OCI-LY7 (cell line): ENCODE data around the gene SPATA25. TPM values are rescaled to one million over a fixed set of nuclear protein-coding genes. Genes with fewer than 3 reads are reported as not detected.

Source experiments
- BruUV-seq: library from RNA; stranded (reverse); fragments of 400-500 nt; replicated peaks from 2 replicates; lab custom pipeline; 2021; lab: Mats Ljungman, UMichigan
- CTCF ChIA-PET: fragments of 300-600 bp; sonication (Branson Sonifier 250); formaldehyde crosslinking; loops from one replicate; lab custom pipeline; 2022; ENCODE audit warnings: antibody characterized with exemption; ENCODE audit not compliant: unreplicated experiment; lab: Charles Lee
- POLR2A ChIA-PET: fragments of 300-600 bp; sonication (Branson Sonifier 250); formaldehyde crosslinking; loops from one replicate; lab custom pipeline; 2022; ENCODE audit warnings: antibody characterized with exemption; lab: Charles Lee
- DNase-seq: peaks from one replicate; pipeline ENCODE4 v3.0.0-alpha.2; 2015; ENCODE audit warnings: low spot score
- H2AFZ ChIP-seq: fragments of 200-600 bp; sonication (generic), shearing (Covaris generic); 2 replicates; pipeline ENCODE4 v1.6.1; 2014; ENCODE audit warnings: mild to moderate bottlenecking, antibody characterized with exemption, low read length, moderate library complexity
- H3K27ac ChIP-seq: fragments of 200-600 bp; sonication (generic); 2 replicates; pipeline ENCODE4 v1.5.1; 2014; ENCODE audit warnings: mixed run types, low read depth, mild to moderate bottlenecking, moderate library complexity, low read length, inconsistent platforms; ENCODE audit not compliant: poor library complexity, severe bottlenecking
- H3K36me3 ChIP-seq: fragments of 200-600 bp; sonication (generic); 2 replicates; pipeline ENCODE4 v1.6.1; 2014; ENCODE audit warnings: mild to moderate bottlenecking, antibody characterized with exemption, low read length, moderate library complexity, mixed read lengths; ENCODE audit not compliant: insufficient read depth
- H3K4me1 ChIP-seq: fragments of 200-600 bp; sonication (generic); 2 replicates; pipeline ENCODE4 v1.5.1; 2014; ENCODE audit warnings: mild to moderate bottlenecking, low read length; ENCODE audit not compliant: insufficient read depth, poor library complexity, severe bottlenecking
- H3K4me2 ChIP-seq: fragments of 200-600 bp; sonication (generic); 2 replicates; pipeline ENCODE4 v1.6.1; 2014; ENCODE audit warnings: mild to moderate bottlenecking, low read length
- H3K4me3 ChIP-seq: fragments of 200-600 bp; sonication (generic); 2 replicates; pipeline ENCODE4 v1.5.1; 2014; ENCODE audit warnings: mild to moderate bottlenecking, low read depth, low read length; ENCODE audit not compliant: poor library complexity, severe bottlenecking
- H3K79me2 ChIP-seq: fragments of 200-600 bp; sonication (generic); 2 replicates; pipeline ENCODE4 v1.6.1; 2016; ENCODE audit warnings: low read depth, mild to moderate bottlenecking, low read length, moderate library complexity, mixed read lengths; ENCODE audit not compliant: insufficient read depth
- H3K9me2 ChIP-seq: fragments of 200-600 bp; sonication (generic); 2 replicates; pipeline ENCODE4 v1.6.1; 2016; ENCODE audit warnings: mild to moderate bottlenecking, low read length, mixed read lengths; ENCODE audit not compliant: insufficient read depth
- H3K9me3 ChIP-seq: fragments of 200-600 bp; sonication (generic); 2 replicates; pipeline ENCODE4 v1.6.1; 2014; ENCODE audit warnings: mild to moderate bottlenecking, mixed run types, low read length, mixed read lengths
- H4K20me1 ChIP-seq: fragments of 200-600 bp; sonication (generic); 2 replicates; pipeline ENCODE4 v1.6.1; 2014; ENCODE audit warnings: mild to moderate bottlenecking, antibody characterized with exemption, low read length, moderate library complexity, mixed read lengths; ENCODE audit not compliant: insufficient read depth
- CTCF ChIP-seq: fragments of 200-600 bp; sonication (generic); conservative IDR thresholded peaks from 2 replicates; pipeline ENCODE4 v1.5.1; 2014; ENCODE audit warnings: mild to moderate bottlenecking, antibody characterized with exemption, low read length, moderate library complexity, mixed read lengths
- EZH2phosphoT487 ChIP-seq: fragments of 200-600 bp; sonication (generic); IDR thresholded peaks from 2 replicates; pipeline ENCODE4 v1.6.1; 2018; ENCODE audit warnings: low read depth, borderline replicate concordance, mild to moderate bottlenecking, mixed run types, antibody characterized with exemption, low read length, moderate library complexity, mixed read lengths
- intact Hi-C: fragments of 100-400 bp; cut with micrococcal nuclease; formaldehyde crosslinking; loops from one replicate; pipeline ENCODE4 v1.10.0; 2022; ENCODE audit not compliant: unreplicated experiment
- total RNA-seq, 2 experiments: library from RNA; depleted of rRNA in 1 of 2; stranded (reverse); fragments of >200 nt in 1 of 2; shearing (Covaris generic) in 1 of 2; gene quantifications; 2 replicates each; pipeline ENCODE4 v1.2.3, GENCODE V29; 2014 to 2022

SPATA25 gene
- total RNA-seq, 2 experiments from 2014 or later = 5.8 TPM

- BruUV-seq = no TSS peak
- H3K4me2 ChIP-seq = no peak overlapping the region
- no peaks in the 10 kb centered on the region for H3K9me3 ChIP-seq
- no peak overlapping the region for H2AFZ ChIP-seq
- intact Hi-C loops = no loop called here
- TF ChIP-seq EZH2phosphoT487 (no peak), CTCF (no peak)
- H3K9me2 ChIP-seq = no peaks in the 10 kb centered on the region
- no peak overlapping the region for H3K27ac ChIP-seq
- H4K20me1 ChIP-seq = no peaks in the 10 kb centered on the region
- CTCF ChIA-PET = interaction anchor here (0.5 kb wide), 1 partner anchor 27 kb away, joined by 3 read pairs; no protein-coding TSS in a partner anchor
- H3K79me2 ChIP-seq = no peaks in the 10 kb centered on the region
- H3K4me1 ChIP-seq = peaks cover 15% of the 10 kb centered on the region
- POLR2A ChIA-PET = interaction anchor here (0.6 kb wide), 1 partner anchor 1249 kb away, joined by 3 read pairs; no protein-coding TSS in a partner anchor
- peaks cover 11% of the 10 kb centered on the region for H3K36me3 ChIP-seq
- no peak overlapping the region for H3K4me3 ChIP-seq
- DNase-seq = no peak
These were observed 1.3 kb upstream of the SPATA25 start for GRCh38 chr20:45888681-45889080.

- no TSS peak for BruUV-seq
- Histone ChIP-seq H3K9me2 (no peaks in the 10 kb centered on the region), H4K20me1 (no peaks in the 10 kb centered on the region), H3K4me2 (no peak overlapping the region), H3K4me3 (no peak overlapping the region), H3K79me2 (peaks cover 4% of the 10 kb centered on the region; the same call in 1 of the 2 replicates), H3K4me1 (peaks cover 9% of the 10 kb centered on the region), H3K9me3 (no peaks in the 10 kb centered on the region), H3K36me3 (peaks cover 24% of the 10 kb centered on the region), H3K27ac (no peak overlapping the region), H2AFZ (no peak overlapping the region)
- ChIA-PET POLR2A (interaction anchor here (0.6 kb wide), 1 partner anchor 1518 kb away, joined by 3 read pairs; no protein-coding TSS in a partner anchor), CTCF (no interaction called here)
- TF ChIP-seq EZH2phosphoT487 = no peak
- DNase-seq = no peak
- intact Hi-C loops = no loop called here
These were observed 654 bp downstream of the SPATA25 start for GRCh38 chr20:45886590-45887345.

- no peak overlapping the region for H3K4me2 ChIP-seq
- no peak overlapping the region for H2AFZ ChIP-seq
- no peak for TF ChIP-seq EZH2phosphoT487
- no peak for TF ChIP-seq CTCF
- H3K27ac ChIP-seq = no peak overlapping the region
- H3K9me3 ChIP-seq = no peaks in the 10 kb centered on the region
- no peak for DNase-seq
- POLR2A ChIA-PET = interaction anchor here (1.0 to 1.6 kb wide), 2 partner anchors 8 to 27 kb away, joined by 3 to 4 read pairs; partner anchors contain the start of genes CTSA and NEURL2
- peaks cover 11% of the 10 kb centered on the region; the same call in 1 of the 2 replicates for H3K79me2 ChIP-seq
- no TSS peak for BruUV-seq
- no peaks in the 10 kb centered on the region for H3K9me2 ChIP-seq
- no peak overlapping the region for H3K4me3 ChIP-seq
- H4K20me1 ChIP-seq = no peaks in the 10 kb centered on the region
- peaks cover 4% of the 10 kb centered on the region for H3K4me1 ChIP-seq
- H3K36me3 ChIP-seq = peaks cover 24% of the 10 kb centered on the region
- CTCF ChIA-PET = no interaction called here
- intact Hi-C loops = no loop called here
These were observed 4.3 kb downstream of the SPATA25 start for GRCh38 chr20:45883100-45883469.
